ENCODE measurements around the gene TMPRSS6.

TMPRSS6 gene

DNA sequence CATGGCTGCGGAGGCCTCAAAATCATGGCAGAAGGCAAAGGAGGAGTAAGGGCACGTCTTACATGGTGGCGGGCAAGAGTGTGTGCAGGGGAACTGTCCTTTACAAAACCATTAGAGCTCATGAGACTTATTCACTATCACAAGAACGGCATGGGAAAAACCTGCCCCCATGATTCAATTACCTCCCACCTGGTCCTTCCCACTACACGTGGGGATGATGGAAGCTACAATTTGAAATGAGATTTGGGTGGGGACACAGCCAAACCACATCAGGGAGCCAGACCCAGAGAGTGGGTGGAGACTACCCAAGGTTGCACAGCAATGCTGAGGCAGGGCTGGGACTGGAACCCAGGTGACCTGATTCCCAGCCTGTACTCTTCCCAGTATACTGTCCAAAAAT is 8.6 kb upstream of the TMPRSS6 start:
- H3K4me3 ChIP-seq (ENCODE audit: low read depth, low read length): no peak overlapping the region

DNA sequence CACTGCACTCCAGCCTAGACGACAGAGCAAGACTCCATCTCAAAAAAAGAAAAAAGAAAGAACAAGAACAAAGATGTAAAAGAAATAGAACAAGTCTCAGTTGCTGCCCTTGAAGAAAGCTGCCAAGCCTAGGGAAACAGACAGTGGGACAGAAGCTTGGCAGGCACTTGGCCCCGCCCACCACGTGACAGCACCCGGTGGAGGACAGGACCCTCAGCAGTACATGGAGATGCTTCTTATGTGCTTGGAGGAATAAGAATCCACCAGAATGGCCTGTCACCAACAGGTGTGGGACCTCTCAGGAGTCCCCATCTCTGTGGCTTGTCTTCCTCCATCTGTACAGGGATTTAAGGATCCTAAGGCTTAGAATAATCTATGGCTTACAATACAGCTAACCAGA is 7.6 kb upstream of the TMPRSS6 start:
- H3K4me3 ChIP-seq (ENCODE audit: low read depth, low read length): no peak overlapping the region

DNA sequence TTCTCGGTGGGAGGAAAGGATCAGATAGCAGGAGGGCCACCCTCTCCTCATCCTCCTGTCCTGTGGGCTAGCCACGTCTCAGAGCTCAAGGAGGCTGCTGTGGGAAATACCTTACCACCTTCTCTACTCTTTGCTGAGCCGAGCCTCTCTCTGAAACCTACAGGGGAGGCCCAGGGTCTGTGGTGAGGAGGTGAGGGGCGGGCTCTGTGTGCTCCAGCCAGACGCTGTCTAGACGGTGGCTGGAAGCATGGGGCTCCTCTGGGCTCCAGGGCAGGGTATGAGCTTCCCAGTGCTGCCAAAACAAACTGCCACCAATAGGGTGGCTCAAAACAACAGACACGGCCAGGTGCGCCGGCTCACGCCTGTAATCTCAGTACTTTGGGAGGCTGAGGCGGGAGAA is 5.5 kb upstream of the TMPRSS6 start:
- no peak overlapping the region for H3K4me3 ChIP-seq (ENCODE audit: low read depth, low read length)

DNA sequence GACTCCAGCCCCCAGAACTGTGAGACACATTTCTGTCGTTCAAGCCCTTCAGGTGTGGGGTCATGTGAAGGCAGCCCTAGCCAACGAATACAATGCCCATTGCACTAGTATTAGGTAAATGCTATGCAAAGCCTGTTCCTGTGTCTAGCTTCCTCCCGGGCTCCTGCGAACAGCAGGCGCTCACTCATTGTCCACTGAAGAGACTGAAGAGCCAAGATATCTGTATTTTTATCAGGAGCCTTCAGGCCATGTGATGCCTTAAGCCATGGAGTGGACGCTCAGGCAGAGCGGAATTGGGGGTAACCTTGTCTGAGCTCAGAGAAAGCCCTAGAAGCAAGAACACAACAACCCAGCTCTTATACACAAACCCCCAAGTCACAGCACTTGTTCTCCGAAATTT is 4.2 kb upstream of the TMPRSS6 start:
- H3K4me3 ChIP-seq (ENCODE audit: low read depth, low read length): no peak overlapping the region

DNA sequence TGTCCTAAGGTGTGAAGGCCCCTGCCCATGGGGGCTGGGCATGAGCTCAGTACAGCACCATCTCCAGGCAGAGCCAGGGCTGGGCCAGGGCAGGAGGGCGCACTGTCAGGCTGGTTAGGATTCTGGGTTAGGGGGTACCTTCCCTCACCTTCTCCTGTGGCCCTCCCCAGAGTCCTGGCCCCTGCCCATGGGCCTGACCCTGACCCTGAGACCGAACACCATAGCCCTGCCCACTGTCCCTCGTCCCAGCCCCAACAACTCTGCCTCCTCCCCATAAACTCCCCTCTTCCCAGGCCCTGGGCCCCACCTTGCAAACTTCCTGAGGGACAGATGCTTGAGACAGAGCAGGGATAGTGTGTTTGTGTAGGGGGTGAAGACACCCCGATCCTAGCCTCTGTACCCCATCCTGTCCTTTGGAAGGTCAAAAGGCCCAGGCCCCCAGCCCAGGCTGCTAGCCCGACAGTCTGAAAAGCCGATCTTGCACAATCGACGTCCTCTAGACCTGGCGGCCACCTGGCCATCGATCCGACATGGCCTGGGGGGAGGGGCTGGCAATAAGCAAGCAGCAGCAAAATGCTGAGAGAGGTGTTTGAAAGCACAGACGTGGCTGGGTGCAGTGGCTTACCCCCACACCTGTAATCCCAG is 2.7 kb upstream of the TMPRSS6 start:
- no peak overlapping the region for H3K4me3 ChIP-seq (ENCODE audit: low read depth, low read length)

DNA sequence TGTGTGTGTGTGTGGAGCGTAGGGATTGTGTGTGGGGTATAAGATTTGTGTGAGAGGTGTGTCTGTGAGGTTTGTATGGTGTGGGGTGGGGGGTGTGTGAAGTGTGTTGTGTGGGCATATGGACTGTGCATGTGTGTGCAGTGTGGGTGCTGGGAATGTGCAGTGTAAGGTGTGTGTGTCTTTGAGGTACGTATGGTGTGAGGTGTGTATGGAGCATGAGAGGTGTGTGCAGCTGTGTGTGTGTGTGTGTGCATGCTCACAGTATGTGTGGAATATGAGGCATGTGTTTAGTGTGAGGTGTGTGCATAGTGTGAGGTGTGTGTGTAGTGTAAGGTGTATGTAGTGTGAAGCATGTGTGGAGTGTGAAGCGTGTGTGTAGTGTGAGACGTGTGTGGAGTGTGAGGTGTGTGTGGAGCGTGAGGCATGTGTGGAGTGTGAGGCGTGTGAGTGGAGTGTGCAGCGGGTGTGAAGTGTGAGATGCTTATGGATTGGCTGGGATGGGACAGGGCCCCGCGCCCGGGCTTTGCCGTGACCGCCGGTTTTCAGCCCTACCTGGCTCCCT is 1.7 kb upstream of the TMPRSS6 start:
- no peak overlapping the region for H3K4me3 ChIP-seq (ENCODE audit: low read depth, low read length)

DNA sequence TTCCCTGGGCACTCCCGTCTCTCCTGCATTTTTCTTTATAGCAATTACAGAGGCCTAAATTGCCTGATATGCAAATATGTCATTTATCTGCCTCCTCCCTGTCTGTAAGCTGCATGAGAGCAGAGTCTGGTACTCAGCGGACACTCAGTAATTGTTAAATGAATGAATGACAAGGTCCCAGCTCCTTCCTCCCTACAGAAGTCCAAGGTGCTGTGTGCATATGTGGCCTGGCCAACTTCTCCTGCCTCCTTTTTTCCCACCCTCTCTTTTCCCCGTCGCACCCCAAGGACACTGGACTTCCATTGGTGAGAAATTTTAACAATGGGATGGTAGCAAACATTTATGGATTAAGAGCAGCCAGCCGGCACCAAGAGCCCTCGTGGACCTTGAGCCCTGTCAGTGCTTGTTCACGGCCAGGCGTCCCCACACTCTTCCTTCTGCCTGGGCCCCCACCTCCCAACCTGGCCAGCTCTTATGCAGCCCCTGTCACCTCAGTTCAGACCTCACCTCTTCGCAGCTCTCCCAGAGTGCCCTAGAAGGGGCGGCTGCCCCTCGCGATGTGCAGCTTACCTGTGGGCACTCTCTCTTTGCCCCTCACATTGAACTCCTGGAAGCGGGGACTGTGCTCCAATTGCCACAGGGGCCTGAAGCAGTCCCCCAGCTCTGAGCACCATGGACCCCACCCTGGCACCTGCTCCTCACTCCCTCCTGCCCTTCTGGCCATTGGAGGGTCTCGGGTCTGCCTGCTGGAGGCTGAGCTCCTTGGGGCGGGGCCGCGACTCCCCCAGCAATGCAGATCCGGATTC is 1.5 kb downstream of the TMPRSS6 start:
- H3K4me3 ChIP-seq (ENCODE audit: low read depth, low read length): no peak overlapping the region

DNA sequence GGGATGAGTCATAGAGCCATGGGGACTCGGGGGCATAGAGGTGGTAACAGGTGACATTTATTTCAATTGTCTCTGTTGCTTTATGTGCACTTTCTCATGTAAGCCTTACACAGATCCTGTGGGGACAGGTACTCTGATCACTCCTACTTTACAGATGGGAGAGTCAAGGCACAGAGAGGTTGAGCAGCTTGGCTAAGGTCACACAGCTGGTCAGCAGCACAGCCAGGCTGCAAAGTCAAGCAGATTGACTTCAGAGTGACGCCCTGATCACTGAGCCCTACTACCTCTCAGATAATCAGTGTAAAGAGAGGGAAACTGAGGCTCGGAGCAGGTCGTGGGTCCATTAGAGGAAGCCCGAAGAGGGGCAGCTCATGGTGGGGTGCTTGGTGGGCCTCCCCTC is 3.5 kb downstream of the TMPRSS6 start:
- H3K4me3 ChIP-seq (ENCODE audit: low read depth, low read length): no peak overlapping the region

DNA sequence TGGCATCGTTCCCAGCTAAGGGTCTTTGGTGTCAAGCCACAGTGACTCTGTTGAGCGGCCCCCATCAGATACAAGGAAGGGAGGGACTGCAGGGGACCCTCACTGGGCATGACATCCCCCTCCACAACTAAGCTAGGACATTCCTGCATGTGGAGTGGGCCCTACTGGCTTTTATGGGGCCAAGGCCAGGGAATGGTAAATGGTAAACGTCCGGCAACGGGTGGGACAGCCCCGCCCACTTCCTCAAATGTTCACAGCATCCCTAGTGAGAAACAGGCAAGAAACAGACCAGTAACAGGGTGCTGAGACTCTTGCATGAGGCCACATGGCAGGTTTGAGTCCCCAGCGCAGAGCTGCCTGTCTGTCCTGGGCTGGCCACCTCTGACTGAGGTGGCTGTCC is 4.4 kb downstream of the TMPRSS6 start:
- no peak overlapping the region for H3K4me3 ChIP-seq (ENCODE audit: low read depth, low read length)

DNA sequence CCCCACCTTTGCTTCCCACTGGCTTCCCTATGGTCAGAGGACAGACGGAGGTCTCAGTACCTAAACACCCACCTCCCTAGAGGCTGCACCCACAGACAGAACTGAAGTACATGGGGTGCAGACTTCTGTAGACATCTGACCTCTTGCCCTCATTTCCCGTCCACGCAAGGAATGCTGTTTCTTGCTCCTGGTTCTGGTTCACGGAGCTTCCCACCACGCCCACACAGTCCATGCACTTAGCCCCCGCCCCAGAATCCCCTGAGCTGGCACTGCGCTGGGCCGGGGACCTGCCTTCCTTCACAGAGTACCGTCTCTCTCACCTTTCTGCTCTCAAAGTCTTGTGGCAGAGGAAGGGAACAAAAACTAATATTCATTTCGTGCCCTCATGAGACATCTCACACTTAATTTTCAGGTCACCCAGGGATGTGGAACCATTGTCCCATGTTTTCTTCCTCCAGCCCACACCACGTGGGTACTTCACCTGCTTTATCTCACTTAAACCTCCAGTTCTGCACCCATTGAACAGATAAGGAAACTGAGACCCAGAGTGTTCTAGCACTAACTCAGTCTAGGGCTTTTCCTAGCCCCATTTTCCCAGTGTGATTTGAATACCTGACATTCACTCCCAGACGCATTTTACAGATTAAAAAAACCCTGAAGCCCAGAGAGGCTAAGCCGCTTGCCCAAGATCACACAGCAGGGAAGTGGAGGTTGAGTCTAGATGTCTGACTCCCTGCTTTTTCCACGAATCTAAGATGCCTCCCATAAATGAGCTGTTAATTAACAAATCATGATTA is 5.7 kb downstream of the TMPRSS6 start:
- no peak overlapping the region for H3K4me3 ChIP-seq (ENCODE audit: low read depth, low read length)

DNA sequence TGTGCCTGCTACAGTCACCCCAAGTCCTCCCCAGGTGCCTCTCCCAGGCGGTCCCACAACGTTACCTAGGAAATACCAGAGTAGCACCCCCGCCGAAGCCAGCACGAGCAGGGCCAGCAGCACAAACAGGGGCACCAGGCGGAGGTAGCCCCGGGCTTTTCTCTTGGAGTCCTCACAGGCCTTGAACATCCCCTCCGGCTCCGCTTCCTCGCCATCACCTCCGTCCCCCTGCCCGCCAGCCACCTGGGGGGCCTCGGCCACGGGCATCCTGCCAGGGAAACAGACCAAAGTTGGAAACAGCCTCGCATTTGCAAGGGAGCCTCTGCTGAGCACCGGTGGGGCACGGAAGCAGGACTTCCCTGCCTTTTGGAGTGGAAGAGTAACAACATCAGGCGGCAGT is 6.4 kb downstream of the TMPRSS6 start:
- no peak overlapping the region for H3K4me3 ChIP-seq (ENCODE audit: low read depth, low read length)

DNA sequence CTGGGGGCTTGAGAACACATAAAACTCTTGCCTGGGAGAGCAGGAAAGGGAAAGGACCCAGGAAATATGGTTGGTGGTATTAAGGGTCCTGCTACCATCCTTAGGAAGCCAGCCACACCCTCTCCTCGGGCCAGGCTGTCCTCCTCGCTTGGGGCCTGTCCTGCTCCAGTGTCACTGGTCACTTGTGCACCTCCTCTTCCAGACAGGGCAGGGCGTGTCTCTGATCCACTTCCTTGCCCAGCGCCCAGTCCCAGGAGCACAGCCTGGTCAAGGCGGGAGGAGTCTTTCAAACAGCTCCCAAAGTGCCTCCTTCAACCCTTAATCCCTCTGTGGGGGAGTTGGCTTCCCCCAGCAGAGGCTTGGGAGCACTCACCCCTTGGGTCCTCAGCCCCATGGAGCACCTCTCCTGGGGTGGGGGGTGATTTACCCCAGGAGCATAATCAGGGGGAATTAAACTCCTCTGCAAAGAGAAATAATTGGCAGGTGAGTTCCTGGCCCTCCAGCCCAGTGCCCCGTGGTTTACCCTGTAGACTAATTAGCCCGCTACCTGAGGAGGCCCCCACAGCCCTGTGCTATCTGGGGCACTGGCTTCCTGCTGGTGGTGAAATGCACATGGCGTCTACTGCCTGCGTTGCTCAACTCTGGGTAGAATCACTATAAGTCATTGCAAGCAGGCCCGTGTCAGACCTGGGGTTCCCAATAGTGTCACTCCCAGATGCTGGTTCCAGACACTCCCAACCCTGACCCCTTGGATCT is 8.0 kb downstream of the TMPRSS6 start:
- no peak overlapping the region for H3K4me3 ChIP-seq (ENCODE audit: low read depth, low read length)

DNA sequence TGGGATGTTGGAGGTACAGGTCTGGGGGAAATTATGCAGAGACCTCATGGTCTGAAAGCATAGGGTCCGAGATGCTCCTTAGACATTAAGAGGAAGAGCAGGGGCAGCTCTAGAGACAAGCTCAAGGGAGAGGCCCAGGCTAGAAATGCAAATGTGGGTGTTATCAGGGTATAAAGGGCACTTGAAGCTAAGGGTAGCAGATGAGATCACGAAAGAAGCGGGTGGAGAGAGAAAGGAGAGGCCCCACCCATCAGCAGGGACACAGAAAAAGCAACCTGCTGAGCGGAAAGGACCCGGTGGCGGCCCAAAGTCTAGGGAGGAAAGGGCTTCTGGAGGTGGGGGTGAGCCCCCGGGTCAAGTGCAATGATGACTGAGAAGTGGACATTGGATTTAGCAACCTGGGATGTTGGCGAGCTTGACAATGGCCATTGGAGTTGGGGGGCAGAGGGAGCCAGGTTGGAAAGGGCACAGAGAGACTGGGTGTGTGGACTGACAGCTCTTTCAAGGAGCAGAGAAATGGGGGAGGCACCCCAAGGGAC is 8.9 kb downstream of the TMPRSS6 start:
- no peak overlapping the region for H3K4me3 ChIP-seq (ENCODE audit: low read depth, low read length)

DNA sequence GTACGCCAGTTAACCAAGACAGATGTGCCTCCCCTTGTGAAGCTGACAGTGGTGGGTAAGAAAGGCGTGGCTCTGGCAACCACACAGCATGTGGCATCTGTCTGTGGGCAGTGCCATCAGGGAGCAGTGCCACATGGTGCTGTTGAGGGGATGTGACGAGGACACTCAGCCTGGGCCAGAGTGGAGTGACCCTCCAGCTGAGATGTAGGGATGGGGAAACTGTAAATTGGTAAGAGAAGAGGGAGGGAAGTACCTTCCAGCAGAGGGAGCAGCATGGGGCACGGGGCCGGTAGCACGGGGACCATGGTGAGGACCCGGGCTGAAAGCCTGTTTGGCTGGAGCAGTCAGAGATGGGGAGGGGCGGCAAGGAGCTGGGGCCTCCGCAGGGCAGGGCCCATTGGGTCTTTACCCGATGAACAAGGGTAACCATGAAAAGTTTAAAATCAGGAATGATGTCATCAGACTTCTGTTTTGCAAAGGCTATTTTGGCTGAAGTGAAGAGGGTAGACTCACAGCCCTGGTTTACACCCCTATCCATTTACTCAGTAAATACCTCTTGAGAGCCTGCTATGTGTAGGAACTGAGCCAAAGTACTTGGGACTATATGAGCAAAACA is 10.4 kb downstream of the TMPRSS6 start:
- no peak overlapping the region for H3K4me3 ChIP-seq (ENCODE audit: low read depth, low read length)

DNA sequence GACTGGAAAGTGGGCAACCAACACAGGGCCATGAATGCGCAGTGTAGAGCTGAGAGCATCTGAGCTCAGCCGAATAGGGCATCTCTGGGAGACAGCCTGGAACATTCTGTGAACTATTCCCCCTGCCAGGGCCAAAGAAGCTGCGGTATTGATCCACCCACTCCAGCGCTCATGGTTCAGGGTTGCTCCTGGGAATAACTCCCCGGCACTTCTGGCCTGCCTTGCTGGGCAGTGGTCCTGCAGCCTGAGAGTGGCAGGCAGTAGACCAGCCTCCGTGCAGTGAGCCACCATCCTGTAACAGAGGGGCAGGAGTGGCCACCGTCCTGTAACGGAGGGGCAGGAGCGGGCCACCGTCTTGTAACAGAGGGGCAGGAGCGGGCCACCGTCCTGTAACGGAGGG is 12.2 kb downstream of the TMPRSS6 start:
- no peak overlapping the region for H3K4me3 ChIP-seq (ENCODE audit: low read depth, low read length)

DNA sequence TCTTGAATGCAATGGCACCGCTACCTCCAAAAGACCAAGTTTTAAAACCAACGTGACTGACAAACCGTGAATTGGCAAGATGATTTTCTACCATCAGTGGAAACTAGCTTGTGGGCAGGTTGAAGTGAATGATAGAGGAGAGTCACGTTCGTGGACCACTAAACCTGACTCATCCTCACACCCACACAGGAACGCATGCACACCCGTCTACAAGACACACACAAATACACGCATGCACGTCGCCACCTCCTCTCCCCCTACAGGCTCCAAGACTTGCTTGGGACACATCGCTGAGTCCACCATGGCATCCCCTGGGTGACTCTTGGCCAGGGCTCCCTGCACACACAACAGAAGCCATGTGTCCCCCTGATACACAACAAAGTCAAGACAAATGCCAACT is 14.4 kb downstream of the TMPRSS6 start:
- H3K4me3 ChIP-seq (ENCODE audit: low read depth, low read length): no peak overlapping the region

DNA sequence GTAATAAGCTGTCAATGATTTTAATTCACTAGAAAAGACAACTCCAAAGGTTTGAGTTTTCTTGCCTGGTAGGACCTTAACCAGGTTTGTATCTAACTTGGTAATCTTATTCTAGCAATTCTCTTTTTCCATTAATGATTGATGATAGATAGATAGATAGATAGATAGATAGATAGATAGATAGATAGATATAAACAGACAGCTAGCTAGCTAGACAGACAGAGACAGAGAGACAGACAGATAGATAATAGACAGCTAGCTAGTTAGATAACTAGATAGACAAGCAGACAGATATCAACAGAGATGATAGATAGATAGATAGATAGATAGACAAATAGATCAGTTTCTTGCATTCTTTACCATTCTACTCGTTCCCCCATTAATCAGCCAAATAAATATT is 15.3 kb downstream of the TMPRSS6 start:
- no peak overlapping the region for H3K4me3 ChIP-seq (ENCODE audit: low read depth, low read length)

DNA sequence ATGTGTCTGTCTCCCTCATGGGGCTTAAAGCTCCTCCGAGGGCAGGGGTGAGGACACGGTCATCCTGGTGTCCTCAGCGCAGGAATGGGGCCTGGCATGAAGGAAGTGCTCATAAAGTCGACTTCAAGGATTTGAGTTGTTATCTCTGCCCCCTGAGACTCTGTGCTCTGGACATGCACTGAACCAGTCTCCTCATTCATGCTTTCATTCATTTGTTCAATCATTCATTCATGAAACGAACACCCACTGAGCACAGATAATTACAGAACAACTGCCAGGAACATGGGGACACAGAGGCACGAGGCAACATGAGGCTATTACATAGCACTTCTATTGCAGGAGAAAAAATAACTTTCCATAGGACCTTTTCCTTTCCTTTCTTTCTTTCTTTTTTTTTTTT is 16.5 kb downstream of the TMPRSS6 start:
- no peak overlapping the region for H3K4me3 ChIP-seq (ENCODE audit: low read depth, low read length)

DNA sequence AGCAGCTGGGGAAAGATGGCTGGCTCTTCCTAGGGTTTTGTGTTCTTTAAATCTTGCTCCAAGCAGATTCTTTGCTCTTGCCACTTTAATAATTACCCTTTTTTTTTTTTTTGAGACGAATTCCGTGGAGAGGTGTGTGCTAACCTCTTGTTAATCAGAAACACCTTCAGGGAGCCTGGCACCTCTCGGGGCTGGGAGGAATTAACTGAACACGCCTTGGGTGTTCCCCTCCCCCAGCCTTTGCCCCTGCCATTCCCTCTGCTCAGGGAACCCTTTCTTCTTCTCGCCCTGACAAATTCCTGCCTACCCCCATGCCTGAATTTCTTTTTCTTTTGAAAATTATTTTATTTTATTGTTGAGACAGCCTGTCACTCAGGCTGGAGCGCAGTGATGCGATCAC is 17.5 kb downstream of the TMPRSS6 start:
- no peak overlapping the region for H3K4me3 ChIP-seq (ENCODE audit: low read depth, low read length)

Data from iPS-11a (cell line).